PC-9 (cell line): ENCODE measurements around the gene ZNF410.

Source experiments
- EZH2 ChIP-seq: fragments of 200-600 bp; sonication (generic); IDR thresholded peaks from 2 replicates; pipeline ENCODE4 v1.8.0; 2017; ENCODE audit warnings: antibody characterized with exemption, low read depth
- TF ChIP-seq, protein P1 (sequence below): fragments of 200-600 bp; sonication (generic); conservative IDR thresholded peaks from 2 replicates; pipeline ENCODE4 v1.6.1; 2017; ENCODE audit warnings: mixed run types, antibody characterized with exemption, mild to moderate bottlenecking, moderate library complexity

DNA sequence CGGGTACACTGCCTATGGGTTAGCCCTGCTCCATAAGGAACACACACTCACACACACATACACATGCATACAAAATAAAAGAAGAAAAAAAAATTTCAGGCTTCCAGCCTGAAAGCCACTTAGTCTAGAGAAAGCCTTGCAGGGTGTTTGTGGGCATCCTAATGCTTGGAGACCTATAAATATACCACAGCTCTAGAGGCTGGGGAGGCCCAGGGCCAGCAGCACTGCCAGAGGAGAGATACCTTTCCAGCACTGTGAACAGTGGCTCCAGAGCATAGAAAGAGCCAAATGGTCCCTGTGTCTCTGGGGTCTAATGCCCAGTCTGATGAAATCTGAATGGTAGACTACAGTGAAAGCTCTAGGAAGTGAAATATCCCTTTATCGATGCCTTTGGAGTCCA, 50.4 kb downstream of the ZNF410 start:
- TF ChIP-seq, protein P1, sequence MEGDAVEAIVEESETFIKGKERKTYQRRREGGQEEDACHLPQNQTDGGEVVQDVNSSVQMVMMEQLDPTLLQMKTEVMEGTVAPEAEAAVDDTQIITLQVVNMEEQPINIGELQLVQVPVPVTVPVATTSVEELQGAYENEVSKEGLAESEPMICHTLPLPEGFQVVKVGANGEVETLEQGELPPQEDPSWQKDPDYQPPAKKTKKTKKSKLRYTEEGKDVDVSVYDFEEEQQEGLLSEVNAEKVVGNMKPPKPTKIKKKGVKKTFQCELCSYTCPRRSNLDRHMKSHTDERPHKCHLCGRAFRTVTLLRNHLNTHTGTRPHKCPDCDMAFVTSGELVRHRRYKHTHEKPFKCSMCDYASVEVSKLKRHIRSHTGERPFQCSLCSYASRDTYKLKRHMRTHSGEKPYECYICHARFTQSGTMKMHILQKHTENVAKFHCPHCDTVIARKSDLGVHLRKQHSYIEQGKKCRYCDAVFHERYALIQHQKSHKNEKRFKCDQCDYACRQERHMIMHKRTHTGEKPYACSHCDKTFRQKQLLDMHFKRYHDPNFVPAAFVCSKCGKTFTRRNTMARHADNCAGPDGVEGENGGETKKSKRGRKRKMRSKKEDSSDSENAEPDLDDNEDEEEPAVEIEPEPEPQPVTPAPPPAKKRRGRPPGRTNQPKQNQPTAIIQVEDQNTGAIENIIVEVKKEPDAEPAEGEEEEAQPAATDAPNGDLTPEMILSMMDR, result no peak
- TF ChIP-seq EZH2, result no peak
